OCI-LY1 (cell line): ENCODE results near the gene PCBD1.

Source experiments
- H2AFZ ChIP-seq: fragments of 200-600 bp; sonication (generic), shearing (Covaris generic); 2 replicates; pipeline ENCODE4 v1.6.0; 2014; ENCODE audit warnings: antibody characterized with exemption, mild to moderate bottlenecking, low read length
- H3F3A ChIP-seq: fragments of 200-600 bp; sonication (generic), shearing (Covaris generic); 2 replicates; pipeline ENCODE4 v1.6.0; 2014; ENCODE audit warnings: mild to moderate bottlenecking, antibody characterized with exemption, low read length, moderate library complexity; ENCODE audit not compliant: insufficient read depth
- H3K27ac ChIP-seq: fragments of 200-600 bp; sonication (generic); 2 replicates; pipeline ENCODE4 v1.5.1; 2014; ENCODE audit warnings: low read length, mixed run types, mild to moderate bottlenecking, low read depth; ENCODE audit not compliant: poor library complexity, severe bottlenecking
- H3K27me3 ChIP-seq: fragments of 200-600 bp; sonication (generic); 2 replicates; pipeline ENCODE4 v1.6.0; 2014; ENCODE audit warnings: antibody characterized with exemption, mild to moderate bottlenecking, low read length, moderate library complexity; ENCODE audit not compliant: insufficient read depth
- H3K36me3 ChIP-seq: fragments of 200-600 bp; sonication (generic); 2 replicates; pipeline ENCODE4 v1.6.1; 2014; ENCODE audit warnings: mild to moderate bottlenecking, antibody characterized with exemption, low read length, moderate library complexity, mixed read lengths; ENCODE audit not compliant: insufficient read depth
- H3K4me1 ChIP-seq: fragments of 200-600 bp; sonication (generic); 2 replicates; pipeline ENCODE4 v1.5.1; 2014; ENCODE audit warnings: mild to moderate bottlenecking, low read length, moderate library complexity; ENCODE audit not compliant: insufficient read depth, severe bottlenecking
- H3K4me2 ChIP-seq: fragments of 200-600 bp; sonication (generic), shearing (Covaris generic); 2 replicates; pipeline ENCODE4 v1.6.1; 2014; ENCODE audit warnings: low read length
- H3K4me3 ChIP-seq: fragments of 200-600 bp; sonication (generic); 2 replicates; pipeline ENCODE4 v1.5.1; 2014; ENCODE audit warnings: low read length, low read depth, mild to moderate bottlenecking, mixed read lengths; ENCODE audit not compliant: poor library complexity, severe bottlenecking
- H3K79me2 ChIP-seq: fragments of 200-600 bp; shearing (Covaris generic); 2 replicates; pipeline ENCODE4 v1.6.1; 2016; ENCODE audit warnings: mixed run types, low read length, mixed read lengths; ENCODE audit not compliant: insufficient read depth
- H3K9ac ChIP-seq: fragments of 200-600 bp; sonication (generic), shearing (Covaris generic); 2 replicates; pipeline ENCODE4 v1.6.1; 2014; ENCODE audit warnings: mild to moderate bottlenecking, low read length, mixed read lengths
- H3K9me2 ChIP-seq: fragments of 200-600 bp; sonication (generic), shearing (Covaris generic); 2 replicates; pipeline ENCODE4 v1.6.1; 2014; ENCODE audit warnings: low read depth, mild to moderate bottlenecking, low read length, mixed read lengths
- H3K9me3 ChIP-seq: fragments of 200-600 bp; shearing (Covaris generic); 2 replicates; pipeline ENCODE4 v1.6.1; 2014; ENCODE audit warnings: low read length, mixed read lengths
- H4K20me1 ChIP-seq: fragments of 200-600 bp; sonication (generic), shearing (Covaris generic); 2 replicates; pipeline ENCODE4 v1.6.0; 2016; ENCODE audit warnings: mild to moderate bottlenecking, low read length; ENCODE audit not compliant: insufficient read depth
- CTCF ChIP-seq: fragments of 200-600 bp; sonication (generic), shearing (Covaris generic); IDR thresholded peaks from 2 replicates; pipeline ENCODE4 v1.5.1; 2017; ENCODE audit warnings: mild to moderate bottlenecking, antibody characterized with exemption, low read length, moderate library complexity, mixed read lengths
- EZH2 ChIP-seq: fragments of 200-600 bp; sonication (generic), shearing (Covaris generic); IDR thresholded peaks from 2 replicates; pipeline ENCODE4 v1.8.0; 2017; ENCODE audit warnings: borderline replicate concordance, mixed run types, mild to moderate bottlenecking, antibody characterized with exemption, low read length, moderate library complexity, mixed read lengths

PCBD1 gene

DNA sequence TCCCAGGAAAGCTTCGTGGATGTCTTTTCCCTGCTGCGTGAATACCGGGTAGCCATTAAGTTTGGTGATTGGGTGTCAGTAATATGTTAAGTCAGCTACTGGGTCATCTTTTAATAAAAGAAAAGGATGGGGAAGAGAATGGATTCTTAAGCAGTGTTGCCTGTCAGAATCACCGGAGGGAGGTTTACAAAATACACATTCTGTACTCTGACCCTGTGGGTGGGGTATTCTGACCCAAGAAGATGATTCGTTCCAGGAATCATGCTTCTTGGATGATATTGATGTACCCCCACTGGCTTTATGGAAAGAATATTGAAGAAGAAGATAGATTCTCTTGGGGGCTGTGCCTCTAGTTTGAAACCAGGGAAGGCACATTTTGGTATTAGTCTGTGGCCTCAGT, 54.3 kb downstream of the PCBD1 start:
- Histone ChIP-seq H3K27ac (no peak overlapping the region), H3K9ac (no peak overlapping the region), H3K4me1 (no peaks in the 10 kb centered on the region), H3K9me3 (peaks cover 2% of the 10 kb centered on the region; the same call in 1 of the 2 replicates), H4K20me1 (no peaks in the 10 kb centered on the region), H2AFZ (no peak overlapping the region), H3K4me2 (no peak overlapping the region), H3F3A (no peaks in the 10 kb centered on the region), H3K79me2 (no peaks in the 10 kb centered on the region), H3K9me2 (no peaks in the 10 kb centered on the region), H3K27me3 (no peaks in the 10 kb centered on the region), H3K4me3 (no peak overlapping the region), H3K36me3 (peaks cover 21% of the 10 kb centered on the region)
- TF ChIP-seq CTCF, result no peak
- TF ChIP-seq EZH2, result no peak

DNA sequence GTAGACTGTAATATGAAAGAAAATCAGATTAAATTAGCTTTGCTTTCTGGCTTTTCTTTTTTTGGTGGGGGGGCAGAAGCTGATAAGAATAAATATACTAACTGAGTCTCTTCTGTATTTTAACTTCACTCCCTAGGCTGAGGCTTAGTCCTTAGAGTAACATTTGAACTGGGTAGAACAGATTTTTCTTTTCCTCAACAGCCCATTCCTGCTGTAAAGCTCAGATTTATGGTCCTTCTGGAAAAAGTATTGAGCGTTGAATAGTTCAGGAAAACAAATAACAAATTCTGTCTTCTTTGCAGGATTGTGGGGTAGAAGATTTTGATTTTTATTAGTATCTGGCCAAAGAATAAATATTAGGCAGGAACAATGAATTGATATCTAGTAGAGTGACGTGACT, 54.8 kb downstream of the PCBD1 start:
- Histone ChIP-seq H3K4me1 (no peaks in the 10 kb centered on the region), H3K9me2 (no peaks in the 10 kb centered on the region), H3K27me3 (no peaks in the 10 kb centered on the region), H3K79me2 (no peaks in the 10 kb centered on the region), H3K9ac (no peak overlapping the region), H4K20me1 (no peaks in the 10 kb centered on the region), H3K4me3 (no peak overlapping the region), H2AFZ (no peak overlapping the region), H3K9me3 (peaks cover 2% of the 10 kb centered on the region; the same call in 1 of the 2 replicates), H3F3A (no peaks in the 10 kb centered on the region), H3K27ac (no peak overlapping the region), H3K36me3 (peaks cover 17% of the 10 kb centered on the region), H3K4me2 (no peak overlapping the region)
- no peak for TF ChIP-seq CTCF
- no peak for TF ChIP-seq EZH2
